NCI-H1930 (cell line): ENCODE measurements around the gene SP100.
"Not testable (repeated sequence)": the region's sequence is repeated elsewhere in the genome, so short reads cannot be mapped to it uniquely, and the experiment has no call there.

Experiments used
- DNase-seq, 2 experiments: peaks; one replicate each; lab custom pipeline; 2025; lab: John Stamatoyannopoulos, UW

SP100 gene

DNA sequence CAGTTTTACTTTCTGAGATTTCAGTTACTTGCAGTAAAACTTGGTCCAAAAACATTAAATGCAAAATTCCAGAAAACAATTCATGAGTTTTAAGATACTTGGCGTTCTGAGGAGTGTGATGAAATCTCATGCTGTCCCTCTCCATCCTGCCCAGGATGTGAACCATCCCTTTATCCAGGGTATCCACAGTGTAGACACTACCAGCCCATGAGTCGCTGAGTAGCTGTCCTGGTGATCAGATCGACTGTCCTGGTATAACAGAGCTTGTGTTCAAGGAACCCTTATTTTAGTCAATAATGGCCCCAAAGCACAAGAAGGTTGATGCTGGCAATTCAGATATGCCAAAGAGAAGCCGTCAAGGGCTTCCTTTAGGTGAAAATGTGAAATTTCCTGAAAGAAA, 3.2 kb downstream of the SP100 start:
- no peak for DNase-seq

DNA sequence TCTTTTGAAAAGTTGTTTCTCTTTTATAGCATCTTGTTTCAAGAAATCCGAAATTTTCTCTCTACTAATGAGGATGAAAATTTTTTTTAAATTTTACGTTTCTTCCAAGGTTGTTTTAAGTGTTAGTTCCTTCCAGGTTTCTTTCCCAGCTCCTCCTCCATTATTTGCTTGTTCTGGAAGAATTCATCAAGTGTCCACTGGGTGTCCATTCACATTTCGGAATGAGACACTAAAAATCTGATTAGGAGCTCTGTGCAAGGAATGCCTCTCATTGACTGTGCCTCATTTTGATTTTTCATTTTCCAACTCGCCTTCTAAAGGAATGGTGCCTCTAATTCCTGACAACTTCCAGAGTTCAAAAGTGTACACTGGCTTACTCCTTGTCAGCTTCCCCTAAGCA, 6.1 kb downstream of the SP100 start:
- DNase-seq = no peak

DNA sequence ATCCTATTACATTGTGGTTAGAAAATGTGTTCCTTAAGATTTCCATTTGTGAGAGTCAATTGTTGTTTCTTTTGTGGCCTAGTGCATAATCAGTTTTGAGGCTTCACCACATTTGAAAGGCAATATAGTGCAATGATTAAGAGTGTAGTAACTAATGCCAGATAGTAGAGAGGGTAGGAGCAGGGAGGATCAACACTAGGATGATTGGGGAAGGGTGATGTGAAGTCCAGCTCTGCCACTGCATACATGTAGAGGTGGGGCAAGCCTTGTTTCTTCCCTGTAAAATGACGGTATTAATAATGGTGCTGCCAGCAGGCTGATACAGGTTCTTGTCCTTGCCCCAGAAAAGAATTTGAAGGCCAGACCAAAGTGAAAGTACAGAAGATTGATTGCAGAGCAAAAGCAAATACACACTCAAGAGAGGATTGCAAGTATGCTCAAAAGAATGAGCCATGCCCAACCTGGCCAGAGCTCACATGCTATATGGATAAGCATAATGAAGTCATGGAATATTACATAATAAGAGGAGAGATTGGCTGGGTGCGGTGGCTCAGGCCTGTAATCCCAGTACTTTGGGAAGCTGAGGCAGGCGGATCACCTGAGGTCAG, 8.0 kb downstream of the SP100 start:
- DNase-seq = no peak

- no peak for DNase-seq
Observed at GRCh38 chr2:230425377-230425776, 9.4 kb downstream of the SP100 start.

- no peak for DNase-seq
Observed at GRCh38 chr2:230429513-230429912, 13.5 kb downstream of the SP100 start.

GRCh38 chr2:230430957-230431910, 15.2 kb downstream of the SP100 start:
- DNase-seq = no peak

GRCh38 chr2:230434677-230435324, 18.8 kb downstream of the SP100 start:
- DNase-seq = no peak

GRCh38 chr2:230435431-230435830, 19.4 kb downstream of the SP100 start:
- DNase-seq = no peak

GRCh38 chr2:230439121-230439520, 23.1 kb downstream of the SP100 start:
- DNase-seq = not testable (repeated sequence)

- DNase-seq = no peak
Observed at GRCh38 chr2:230439590-230439989, 23.6 kb downstream of the SP100 start.

DNA sequence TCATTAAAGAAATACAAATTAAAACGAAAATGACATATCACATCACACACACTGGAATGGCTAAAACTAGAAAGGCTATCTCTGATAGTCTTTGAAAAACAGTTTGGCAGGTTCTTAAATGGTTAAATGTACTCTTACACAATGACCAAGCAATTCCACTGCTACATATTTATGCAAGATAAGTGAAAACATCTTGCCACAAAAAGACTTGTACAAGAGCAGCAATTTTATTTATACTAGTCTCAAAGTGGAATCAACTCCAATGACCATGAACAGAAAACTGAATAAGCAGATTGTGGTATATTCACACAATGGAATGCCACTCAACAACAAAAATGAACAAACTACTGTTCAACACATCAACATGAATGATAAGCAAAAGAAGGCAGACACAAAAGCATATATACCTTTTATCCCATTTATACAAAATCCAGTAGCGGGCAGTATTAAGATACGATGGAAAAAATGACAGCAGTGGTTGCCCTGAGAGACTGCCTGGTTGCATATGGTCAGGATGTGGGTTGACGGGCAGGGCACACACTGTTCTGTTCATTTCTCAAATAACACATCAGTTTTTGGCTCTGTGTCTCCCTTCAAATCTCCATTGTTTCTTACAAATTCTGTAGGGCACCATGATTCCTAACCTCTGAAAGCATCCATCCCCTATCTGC, 25.4 kb downstream of the SP100 start:
- no peak for DNase-seq

- no peak for DNase-seq
Observed at GRCh38 chr2:230443541-230443940, 27.5 kb downstream of the SP100 start.

DNA sequence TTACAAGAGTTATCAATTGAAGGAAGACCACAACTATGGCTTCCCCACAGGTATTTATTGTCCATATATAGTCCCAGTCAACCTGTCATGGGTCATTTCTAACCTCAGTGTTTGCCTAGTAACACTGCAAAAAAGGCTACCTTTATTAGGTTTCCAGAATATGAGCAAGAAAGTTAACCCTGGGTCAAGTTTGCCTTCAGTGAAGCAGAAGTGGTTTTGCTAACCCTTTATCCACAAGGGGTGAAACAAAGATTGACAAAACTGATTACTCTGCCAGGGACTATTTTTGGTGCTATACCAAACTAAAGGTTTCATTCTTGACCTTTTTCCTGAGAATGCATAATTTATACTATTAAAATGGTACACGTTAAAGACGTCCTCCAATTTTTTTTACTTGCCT, 28.8 kb downstream of the SP100 start:
- no peak for DNase-seq

- DNase-seq = no peak
Observed at GRCh38 chr2:230447036-230447435, 31.0 kb downstream of the SP100 start.

- no peak for DNase-seq
Observed at GRCh38 chr2:230447455-230448451, 31.8 kb downstream of the SP100 start.

DNA sequence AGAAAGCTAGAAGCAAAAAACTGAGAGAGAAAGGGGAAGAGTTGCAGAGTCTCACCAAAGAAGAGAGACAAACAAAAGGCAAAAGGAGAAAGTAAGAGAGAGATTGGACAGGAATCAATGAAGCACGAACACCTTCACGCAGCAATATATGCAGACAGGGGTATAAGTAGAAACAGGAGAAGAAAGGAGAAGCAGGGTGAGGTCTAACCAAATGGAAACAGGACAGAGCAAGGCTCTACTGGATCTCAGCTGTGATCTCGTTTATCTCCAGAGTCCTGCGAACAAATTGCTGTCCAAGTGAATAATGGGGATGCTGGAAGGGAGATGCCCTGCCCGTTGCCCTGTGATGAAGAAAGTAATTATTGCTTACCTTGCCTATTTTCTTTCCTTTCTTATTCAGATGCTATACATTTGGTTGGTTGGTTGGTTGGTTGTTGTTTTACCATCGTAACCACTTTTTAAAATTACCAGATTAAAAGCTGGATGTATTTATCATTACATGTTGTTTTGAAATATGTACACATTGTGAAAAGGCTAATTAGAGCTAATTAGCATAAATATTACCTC, 34.0 kb downstream of the SP100 start:
- no peak for DNase-seq

DNA sequence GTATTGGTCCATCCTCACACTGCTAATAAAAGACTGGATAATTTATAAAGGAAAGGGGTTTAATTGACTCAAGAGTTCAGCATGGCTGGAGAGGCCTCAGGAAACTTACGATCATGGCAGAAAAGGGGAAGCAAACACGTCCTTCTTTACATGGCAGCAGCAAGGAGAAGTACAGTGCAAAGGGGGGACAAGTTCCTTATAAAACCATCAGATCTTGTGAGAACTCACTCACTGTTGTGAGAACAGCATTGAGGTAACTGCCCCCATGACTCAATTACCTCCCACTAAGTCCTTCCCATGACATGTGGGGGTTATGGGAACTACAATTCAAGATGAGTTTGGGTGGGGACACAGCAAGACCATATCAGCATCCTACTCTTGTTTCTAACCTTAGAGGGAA, 37.0 kb downstream of the SP100 start:
- no peak for DNase-seq

DNA sequence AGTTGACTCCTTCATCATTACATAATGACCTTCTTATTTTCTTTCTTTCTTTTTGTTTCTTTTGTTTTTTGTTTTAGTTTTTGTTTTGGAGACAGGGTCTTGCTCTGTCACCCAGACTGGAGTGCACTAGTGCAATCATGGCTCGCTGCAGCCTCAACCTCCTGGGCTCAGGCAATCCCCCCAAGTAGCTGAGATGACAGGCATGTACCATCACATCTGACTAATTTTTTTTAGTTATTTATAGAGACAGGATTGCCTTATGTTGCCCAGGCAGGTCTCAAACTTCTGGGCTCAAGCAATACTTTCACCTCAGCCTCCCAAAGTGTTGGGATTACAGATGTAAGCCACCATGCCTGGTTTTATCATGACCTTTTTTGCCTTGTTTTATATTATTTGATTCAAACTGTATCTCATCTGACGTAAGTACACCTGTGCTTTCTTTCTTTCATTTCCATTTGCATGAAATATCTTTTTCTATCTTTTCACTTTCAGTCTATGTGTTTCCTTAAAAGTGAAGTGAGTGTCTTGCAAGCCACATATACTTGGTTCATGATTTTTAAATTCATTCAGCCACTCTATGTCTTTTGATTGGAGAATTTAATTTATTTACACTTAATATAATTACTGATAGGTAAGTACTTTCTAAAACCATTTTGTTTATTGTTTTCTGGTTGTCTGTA, 39.1 kb downstream of the SP100 start:
- no peak for DNase-seq

DNA sequence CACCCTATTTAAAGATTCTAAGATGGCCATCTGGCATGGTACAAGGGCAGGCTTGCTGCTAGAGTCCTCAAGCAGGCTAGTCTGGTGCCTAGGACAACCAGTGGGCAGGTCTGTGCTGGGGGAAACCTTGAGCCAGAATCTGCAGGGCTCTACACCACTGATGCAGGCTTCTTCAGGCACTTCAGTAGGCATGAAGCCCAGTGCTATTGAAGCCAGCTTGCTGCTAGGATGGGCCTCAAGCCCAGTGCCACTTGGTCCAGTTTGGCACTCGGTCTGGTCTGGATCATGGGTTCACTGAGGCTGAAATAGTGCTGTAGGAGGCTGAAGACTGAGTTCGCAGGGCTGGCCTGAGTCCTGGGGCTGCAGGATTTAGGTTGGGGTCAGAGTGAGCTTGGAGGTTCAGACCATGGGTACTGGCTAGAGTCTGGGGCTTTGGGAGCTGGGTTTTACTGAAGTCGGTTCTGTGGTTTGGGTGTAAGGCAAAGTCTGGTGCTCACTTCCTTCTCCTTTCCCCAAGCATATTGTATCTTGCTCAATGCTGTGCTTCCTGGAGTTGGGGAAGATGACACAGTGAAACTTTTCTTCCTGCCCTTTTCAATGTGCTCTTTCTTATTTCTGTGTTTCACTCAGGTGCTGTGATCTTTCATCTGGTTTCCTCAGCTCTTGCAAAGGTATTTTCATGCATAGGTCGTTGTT, 41.2 kb downstream of the SP100 start:
- no peak for DNase-seq

DNA sequence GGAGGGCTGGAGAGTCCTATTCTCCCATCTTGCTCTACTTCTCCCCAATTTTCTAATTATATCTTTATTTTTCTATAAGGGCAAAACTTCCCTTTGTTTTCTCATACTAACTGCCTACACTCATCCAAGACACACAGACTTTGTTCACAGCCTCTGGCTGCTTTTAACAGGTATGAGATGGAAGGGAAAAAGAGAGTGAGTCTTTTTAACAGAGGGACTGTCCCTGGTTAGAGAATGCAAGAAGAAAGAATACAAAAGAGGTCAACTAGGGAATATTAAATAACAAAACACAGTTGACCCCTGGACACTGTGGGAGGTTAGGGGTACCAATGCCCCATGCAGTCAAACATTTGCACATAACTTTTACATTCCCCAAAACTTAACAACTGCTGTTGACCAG, 41.8 kb downstream of the SP100 start:
- DNase-seq = no peak
